Middle frontal gyrus (tissue), 1 donor: ENCODE measurements around the gene SPARC.

Experiments used
- DNase-seq: peaks from one replicate; pipeline ENCODE4 v3.0.0-alpha.2; 2015; ENCODE audit warnings: low spot score; ENCODE audit errors: extremely low spot score

The SPARC gene

GRCh38 chr5:151660616-151661495 is 25.9 kb downstream of the SPARC start:
- no peak for DNase-seq

- DNase-seq = peak; percentile 65
These were observed 27.5 kb downstream of the SPARC start for GRCh38 chr5:151659001-151659754.

GRCh38 chr5:151657114-151657513 is 29.6 kb downstream of the SPARC start:
- DNase-seq = no peak

- DNase-seq = no peak
These were observed 30.4 kb downstream of the SPARC start for GRCh38 chr5:151656311-151656710.

- DNase-seq = peak; percentile 78
These were observed 34.6 kb downstream of the SPARC start for GRCh38 chr5:151651997-151652645.

- no peak for DNase-seq
These were observed 37.7 kb downstream of the SPARC start for GRCh38 chr5:151648988-151649387.

GRCh38 chr5:151648089-151648488 is 38.6 kb downstream of the SPARC start:
- DNase-seq = no peak

- DNase-seq = no peak
These were observed 39.3 kb downstream of the SPARC start for GRCh38 chr5:151647320-151647861.

- no peak for DNase-seq
These were observed 40.4 kb downstream of the SPARC start for GRCh38 chr5:151646334-151646733.

GRCh38 chr5:151643388-151643787 is 43.3 kb downstream of the SPARC start:
- DNase-seq = no peak

- no peak for DNase-seq
These were observed 44.1 kb downstream of the SPARC start for GRCh38 chr5:151642472-151643140.

GRCh38 chr5:151638619-151639018 is 48.1 kb downstream of the SPARC start:
- DNase-seq = no peak

GRCh38 chr5:151637676-151638075 is 49.0 kb downstream of the SPARC start:
- no peak for DNase-seq

GRCh38 chr5:151633892-151634291 is 52.8 kb downstream of the SPARC start:
- DNase-seq = no peak

GRCh38 chr5:151632941-151633340 is 53.8 kb downstream of the SPARC start:
- no peak for DNase-seq

- DNase-seq = no peak
These were observed 54.2 kb downstream of the SPARC start for GRCh38 chr5:151632524-151632923.

- no peak for DNase-seq
These were observed 54.8 kb downstream of the SPARC start for GRCh38 chr5:151631941-151632340.

- no peak for DNase-seq
These were observed 56.6 kb downstream of the SPARC start for GRCh38 chr5:151630088-151630487.

GRCh38 chr5:151628112-151628823 is 58.4 kb downstream of the SPARC start:
- DNase-seq = no peak

GRCh38 chr5:151627650-151628049 is 59.1 kb downstream of the SPARC start:
- DNase-seq = no peak

- no peak for DNase-seq
These were observed 61.4 kb downstream of the SPARC start for GRCh38 chr5:151625285-151625684.
